ENCODE data around the gene AIPL1. TPM values are rescaled to one million over a fixed set of nuclear protein-coding genes. Genes with fewer than 3 reads are reported as not detected.

The AIPL1 gene
- total and polyA plus RNA-seq, 8 donors: 0.06 TPM; not detected in 7

DNA sequence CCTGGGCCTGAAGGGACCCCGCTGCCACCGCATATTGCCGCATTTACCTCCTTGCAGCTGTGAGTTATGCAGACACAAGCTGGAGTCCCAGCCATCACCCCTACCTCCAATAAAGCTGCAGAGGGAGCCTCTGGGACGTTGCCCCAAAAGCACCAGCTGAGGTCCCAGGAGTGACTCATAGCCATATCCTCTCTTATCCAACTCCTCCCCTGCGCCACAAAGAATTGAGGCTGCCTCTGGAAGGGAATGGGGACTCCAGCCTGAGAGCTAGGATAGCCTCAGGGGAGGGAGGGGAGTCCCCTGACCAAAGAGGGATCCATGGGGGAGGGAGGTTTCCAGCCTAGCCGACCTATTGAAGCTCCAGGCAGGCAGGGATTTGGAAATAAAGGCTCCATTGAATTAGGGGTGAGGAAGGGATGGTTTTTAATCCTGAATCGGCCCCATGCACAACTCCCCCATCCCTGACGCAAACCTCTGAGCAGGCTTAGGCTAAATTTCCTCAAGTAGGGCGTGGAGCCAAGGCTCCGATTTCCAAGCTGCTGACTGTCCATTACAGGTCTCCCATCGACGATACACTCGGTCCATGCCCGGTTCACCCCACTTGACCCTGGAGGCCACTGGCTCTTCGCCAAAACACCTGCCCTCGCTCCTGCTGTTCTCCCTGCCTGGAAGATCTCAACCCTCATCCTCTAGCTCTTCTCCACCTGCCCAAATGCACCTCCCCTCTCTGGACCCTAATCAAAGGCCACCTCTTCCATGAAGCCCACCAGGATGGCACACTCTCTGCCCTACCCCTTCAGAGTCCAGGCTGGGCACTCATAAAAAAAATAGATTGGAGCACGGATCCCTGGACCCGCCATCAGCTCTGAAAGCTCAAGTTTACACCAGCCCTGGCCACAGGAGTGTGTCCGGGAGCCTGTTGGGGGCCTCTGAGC, 36.9 kb upstream of the AIPL1 start:
- intact Hi-C loops (cut with DNase I): no loop called here
- no peak for ATAC-seq
- no peak overlapping the region for H3K27ac ChIP-seq

DNA sequence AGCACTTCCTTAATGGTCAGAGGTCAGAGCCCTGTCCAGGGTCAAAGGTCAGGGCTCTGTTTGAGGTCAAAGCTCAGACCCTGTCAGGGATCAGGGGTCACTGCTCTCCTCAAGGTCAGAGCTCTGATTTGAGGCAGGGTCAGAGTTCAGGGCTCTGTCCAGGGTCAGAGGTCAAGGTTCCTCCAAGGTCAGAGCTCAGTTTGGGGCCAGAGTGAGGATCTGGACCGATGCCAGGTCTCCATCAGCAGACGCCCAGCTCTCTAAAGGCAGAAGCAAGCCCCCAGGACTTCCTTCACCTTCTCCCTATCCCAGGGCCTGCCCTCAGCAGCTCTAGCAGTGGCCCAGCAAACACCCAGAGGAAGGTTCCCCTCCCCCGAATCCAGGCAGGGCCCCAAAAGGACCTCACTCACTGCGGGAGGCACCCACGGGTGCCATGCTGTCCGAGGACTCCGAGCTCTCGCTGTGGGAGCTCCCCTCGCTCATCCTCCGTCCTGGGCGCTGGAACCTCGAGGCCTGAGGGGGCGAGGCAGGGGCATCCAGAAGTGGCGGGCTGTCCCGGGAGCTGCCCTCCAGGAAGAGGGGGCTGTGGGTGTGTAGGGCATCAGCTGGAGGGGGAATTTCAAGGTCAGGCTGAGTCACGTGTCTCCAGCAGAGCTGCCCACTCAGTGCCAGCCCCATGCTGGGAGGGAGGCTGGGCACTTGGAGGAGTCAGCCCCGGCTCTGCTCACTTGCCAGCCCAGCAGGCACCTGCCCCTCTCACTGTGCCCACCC, 36.0 kb upstream of the AIPL1 start:
- DNase-seq: peak in 1 of 4 donors; percentile 67
- TF ChIP-seq, protein P1, sequence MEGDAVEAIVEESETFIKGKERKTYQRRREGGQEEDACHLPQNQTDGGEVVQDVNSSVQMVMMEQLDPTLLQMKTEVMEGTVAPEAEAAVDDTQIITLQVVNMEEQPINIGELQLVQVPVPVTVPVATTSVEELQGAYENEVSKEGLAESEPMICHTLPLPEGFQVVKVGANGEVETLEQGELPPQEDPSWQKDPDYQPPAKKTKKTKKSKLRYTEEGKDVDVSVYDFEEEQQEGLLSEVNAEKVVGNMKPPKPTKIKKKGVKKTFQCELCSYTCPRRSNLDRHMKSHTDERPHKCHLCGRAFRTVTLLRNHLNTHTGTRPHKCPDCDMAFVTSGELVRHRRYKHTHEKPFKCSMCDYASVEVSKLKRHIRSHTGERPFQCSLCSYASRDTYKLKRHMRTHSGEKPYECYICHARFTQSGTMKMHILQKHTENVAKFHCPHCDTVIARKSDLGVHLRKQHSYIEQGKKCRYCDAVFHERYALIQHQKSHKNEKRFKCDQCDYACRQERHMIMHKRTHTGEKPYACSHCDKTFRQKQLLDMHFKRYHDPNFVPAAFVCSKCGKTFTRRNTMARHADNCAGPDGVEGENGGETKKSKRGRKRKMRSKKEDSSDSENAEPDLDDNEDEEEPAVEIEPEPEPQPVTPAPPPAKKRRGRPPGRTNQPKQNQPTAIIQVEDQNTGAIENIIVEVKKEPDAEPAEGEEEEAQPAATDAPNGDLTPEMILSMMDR (IDR thresholded peaks at IDR 0.05): no peak
- H3K9me3 ChIP-seq: no peaks in the 10 kb centered on the region
- intact Hi-C loops (cut with DNase I): no loop called here
- no peaks in the 10 kb centered on the region for H3K27me3 ChIP-seq
- no peak overlapping the region for H3K4me3 ChIP-seq
- no peaks in the 10 kb centered on the region for H3K36me3 ChIP-seq
- no peak for ATAC-seq
- no peak overlapping the region for H3K27ac ChIP-seq
- no peaks in the 10 kb centered on the region for H3K4me1 ChIP-seq

More for the DNA sequence above, 36.9 kb upstream of the AIPL1 start:
- Histone ChIP-seq H3K9me3 (no peaks in the 10 kb centered on the region), H3K4me1 (no peaks in the 10 kb centered on the region), H3K27me3 (no peaks in the 10 kb centered on the region), H3K36me3 (no peaks in the 10 kb centered on the region), H3K4me3 (no peak overlapping the region)
- DNase-seq: peak in 1 of 4 donors; percentile 38
- TF ChIP-seq, protein P1 (IDR thresholded peaks at IDR 0.05): no peak

DNA sequence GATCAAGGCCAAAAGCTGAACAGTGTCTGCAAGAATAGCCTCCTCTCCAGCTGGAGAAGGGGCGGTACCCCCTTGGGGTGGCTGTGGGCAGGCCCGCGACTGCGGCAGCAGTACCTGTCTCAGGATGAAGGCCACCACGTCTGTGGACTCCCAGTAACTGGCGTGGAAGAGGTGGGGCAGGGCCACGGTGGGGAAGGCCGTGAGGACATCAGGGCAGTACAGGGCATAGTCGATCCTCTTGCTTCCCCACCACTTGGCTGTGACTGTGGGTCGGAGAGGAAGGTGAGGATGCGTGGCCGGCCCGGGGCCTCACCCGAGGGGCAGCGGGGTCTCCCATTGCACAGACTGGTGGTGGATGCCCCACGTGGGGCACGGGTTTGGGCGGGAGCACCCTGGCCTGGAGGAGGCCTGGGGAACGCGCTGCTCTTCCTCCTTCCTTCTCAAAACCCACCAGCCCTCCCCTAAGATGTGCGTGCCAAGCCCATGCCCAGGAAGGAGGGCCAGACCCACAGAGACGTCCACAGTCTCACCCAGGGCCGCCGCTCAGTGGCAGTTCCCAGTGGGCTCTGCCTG, 35.3 kb upstream of the AIPL1 start:
- DNase-seq: peak in 1 of 4 donors; percentile 58
- Histone ChIP-seq H3K9me3 (no peaks in the 10 kb centered on the region), H3K4me3 (no peak overlapping the region), H3K4me1 (no peaks in the 10 kb centered on the region), H3K27ac (no peak overlapping the region), H3K27me3 (no peaks in the 10 kb centered on the region), H3K36me3 (no peaks in the 10 kb centered on the region)
- ATAC-seq: no peak
- intact Hi-C loops (cut with DNase I): no loop called here
- TF ChIP-seq, protein P1 (IDR thresholded peaks at IDR 0.05): no peak

DNA sequence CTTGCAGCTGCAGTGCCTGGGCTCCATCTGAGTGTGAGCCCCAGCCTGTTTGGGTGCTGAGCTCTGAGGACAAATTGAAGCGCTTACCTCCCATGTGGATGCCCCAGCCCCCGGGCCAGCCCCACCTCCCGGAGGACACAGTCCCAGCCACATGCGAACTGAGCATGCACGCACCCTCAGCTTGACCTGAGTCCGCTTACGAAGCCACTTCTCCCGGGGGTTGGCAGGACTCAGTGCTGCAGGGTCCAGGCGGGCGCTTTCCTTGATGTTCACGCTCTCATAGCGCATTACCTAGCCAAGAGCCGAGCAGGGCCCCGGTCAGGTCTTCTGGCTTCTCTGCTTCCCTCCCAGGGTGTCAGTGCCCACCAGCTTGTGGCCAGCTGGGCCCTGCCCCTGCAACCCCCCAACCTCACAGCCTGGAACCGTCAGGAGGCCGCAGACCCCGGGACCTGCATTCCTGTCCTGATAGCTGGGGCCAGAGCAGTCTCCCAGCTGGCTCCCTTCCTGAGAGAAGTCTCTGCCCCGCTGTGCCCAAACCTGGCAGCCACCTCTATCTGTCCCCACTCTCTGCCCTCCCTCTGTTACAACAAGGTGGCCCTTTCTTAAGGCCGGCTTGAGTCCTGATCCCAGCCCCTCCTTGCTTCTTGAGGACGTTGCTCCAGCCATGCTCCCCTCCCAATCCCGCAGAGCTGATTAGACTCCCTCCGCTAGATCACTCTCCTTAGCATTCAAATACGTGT, 33.3 kb upstream of the AIPL1 start:
- Histone ChIP-seq H3K4me1 (no peaks in the 10 kb centered on the region), H3K27ac (no peak overlapping the region), H3K36me3 (no peaks in the 10 kb centered on the region), H3K9me3 (no peaks in the 10 kb centered on the region), H3K4me3 (no peak overlapping the region), H3K27me3 (no peaks in the 10 kb centered on the region)
- no peak for ATAC-seq
- TF ChIP-seq, protein P1 (IDR thresholded peaks at IDR 0.05): no peak
- intact Hi-C loops (cut with DNase I): no loop called here
- DNase-seq: peak in 1 of 4 donors; percentile 63

All from left lung (tissue), 10 donors.